Hepatocyte (in vitro differentiated cells): ENCODE measurements around the gene TMEM151A. TPM values are rescaled to one million over a fixed set of nuclear protein-coding genes. Genes with fewer than 3 reads are reported as not detected.

Experiments used
- DNase-seq: peaks from one replicate; pipeline ENCODE4 v3.0.0-alpha.2; 2016; ENCODE audit warnings: low spot score
- H2AFZ ChIP-seq: fragments of 200-600 bp; sonication (generic); 2 replicates; pipeline ENCODE4 v1.6.0; 2016; ENCODE audit warnings: antibody characterized with exemption, mild to moderate bottlenecking
- H3K27ac ChIP-seq: fragments of 200-600 bp; sonication (generic); 2 replicates; pipeline ENCODE4 v1.5.1; 2016; ENCODE audit warnings: mild to moderate bottlenecking
- H3K27me3 ChIP-seq: fragments of 200-600 bp; sonication (generic); 2 replicates; pipeline ENCODE4 v1.6.1; 2016
- H3K36me3 ChIP-seq: fragments of 200-600 bp; sonication (generic); replicated peaks from 2 replicates; pipeline ENCODE4 v1.5.1; 2016; ENCODE audit warnings: low read depth; ENCODE audit not compliant: insufficient read depth
- H3K4me1 ChIP-seq: fragments of 200-600 bp; sonication (generic); 2 replicates; pipeline ENCODE4 v1.5.1; 2016; ENCODE audit warnings: mild to moderate bottlenecking, moderate library complexity; ENCODE audit not compliant: insufficient read depth
- H3K4me2 ChIP-seq: fragments of 200-600 bp; sonication (generic); 2 replicates; pipeline ENCODE4 v1.6.0; 2016
- H3K4me3 ChIP-seq: fragments of 200-600 bp; sonication (generic); 2 replicates; pipeline ENCODE4 v1.5.1; 2016; ENCODE audit warnings: mild to moderate bottlenecking
- H3K79me2 ChIP-seq: fragments of 200-600 bp; sonication (generic); 2 replicates; pipeline ENCODE4 v1.6.0; 2017; ENCODE audit warnings: mild to moderate bottlenecking
- H3K9me2 ChIP-seq: fragments of 200-600 bp; sonication (generic); replicated peaks from 2 replicates; pipeline ENCODE4 v1.6.0; 2017; ENCODE audit warnings: mild to moderate bottlenecking; ENCODE audit not compliant: insufficient read depth
- H3K9me3 ChIP-seq: fragments of 200-600 bp; sonication (generic); 2 replicates; pipeline ENCODE4 v1.5.1; 2016; ENCODE audit warnings: low read depth, mild to moderate bottlenecking
- H4K20me1 ChIP-seq: fragments of 200-600 bp; sonication (generic); 2 replicates; pipeline ENCODE4 v1.6.0; 2016; ENCODE audit warnings: mild to moderate bottlenecking; ENCODE audit not compliant: insufficient read depth, poor library complexity, severe bottlenecking
- CTCF ChIP-seq: fragments of 200-600 bp; sonication (generic); IDR thresholded peaks from 2 replicates; pipeline ENCODE4 v1.5.1; 2016; ENCODE audit warnings: antibody characterized with exemption, mild to moderate bottlenecking; ENCODE audit not compliant: poor library complexity
- EZH2 ChIP-seq: fragments of 200-600 bp; sonication (generic); IDR thresholded peaks from 2 replicates; pipeline ENCODE4 v1.6.1; 2016; ENCODE audit warnings: antibody characterized with exemption, mild to moderate bottlenecking, borderline replicate concordance
- EZH2phosphoT487 ChIP-seq: fragments of 200-600 bp; sonication (generic); IDR thresholded peaks from one replicate; pipeline ENCODE4 v1.6.1; 2018; ENCODE audit warnings: antibody characterized with exemption, mild to moderate bottlenecking, low read depth, moderate library complexity; ENCODE audit not compliant: unreplicated experiment, severe bottlenecking
- WGBS: methylation state at CpG from one replicate; pipeline ENCODE4 v1.1.6; 2016; ENCODE audit warnings: low lambda C conversion rate; ENCODE audit errors: missing lambda C conversion rate; 5-methylcytosine and 5-hydroxymethylcytosine counted together
- polyA plus RNA-seq: library from polyadenylated mRNA; unstranded; fragments of >200 nt; fragmentation: Nextera tagmentation; extraction: Ambion mirVana; gene quantifications from 2 replicates; pipeline ENCODE4 v1.2.1, GENCODE V29; 2016
- total RNA-seq: library from RNA; depleted of rRNA; stranded (reverse); fragments of >200 nt; gene quantifications from 2 replicates; pipeline ENCODE4 v1.2.3, GENCODE V29; 2014

TMEM151A gene
- total and polyA plus RNA-seq, 2 experiments from 2014 or later, result 21.4 to 36.4 TPM

- WGBS, result 51% methylated on average over 17 of the region's 20 CpGs
- DNase-seq, result no peak
- no peaks in the 10 kb centered on the region for H3K9me3 ChIP-seq
- no peaks in the 10 kb centered on the region for H3K9me2 ChIP-seq
- peaks cover 35% of the 10 kb centered on the region for H3K79me2 ChIP-seq
- no peaks in the 10 kb centered on the region for H3K36me3 ChIP-seq
- H3K27me3 ChIP-seq, result peaks cover 21% of the 10 kb centered on the region
- no peaks in the 10 kb centered on the region for H4K20me1 ChIP-seq
- peak overlapping the region; percentile 44 for H2AFZ ChIP-seq
- H3K4me1 ChIP-seq, result peaks cover 15% of the 10 kb centered on the region
- peak overlapping the region; percentile 46 for H3K4me3 ChIP-seq
- H3K4me2 ChIP-seq, result peak overlapping the region; percentile 95
- peak overlapping the region; percentile 93 for H3K27ac ChIP-seq
- TF ChIP-seq EZH2, result no peak
- no peak for TF ChIP-seq EZH2phosphoT487
- no peak for TF ChIP-seq CTCF
Measured at GRCh38 chr11:66287889-66288670, 3.6 kb upstream of the TMEM151A start.

- Histone ChIP-seq H3K9me3 (no peaks in the 10 kb centered on the region), H3K9me2 (no peaks in the 10 kb centered on the region), H3K79me2 (peaks cover 35% of the 10 kb centered on the region), H3K27ac (peak within 1 kb of the TSS; percentile 93), H3K4me1 (peaks cover 15% of the 10 kb centered on the region), H3K27me3 (peaks cover 29% of the 10 kb centered on the region), H3K4me3 (peak within 1 kb of the TSS; percentile 46), H2AFZ (peak within 1 kb of the TSS; percentile 44), H3K4me2 (peak within 1 kb of the TSS; percentile 95), H4K20me1 (no peaks in the 10 kb centered on the region), H3K36me3 (no peaks in the 10 kb centered on the region)
- peak; percentile 99 for DNase-seq
- under 1% methylated on average over 59 of the region's 87 CpGs for WGBS
- no peak for TF ChIP-seq EZH2
- no peak for TF ChIP-seq EZH2phosphoT487
- no peak for TF ChIP-seq CTCF
Measured at GRCh38 chr11:66288671-66289547, 2.8 kb upstream of the TMEM151A start, which contains the start of gene YIF1A. Gene YIF1A, minus strand, starts transcription at chr11:66289143. Its CDS starts 158 bp downstream, at chr11:66288985.

GRCh38 chr11:66289548-66290329 is 2.0 kb upstream of the TMEM151A start:
- Histone ChIP-seq H3K27me3 (peaks cover 30% of the 10 kb centered on the region), H4K20me1 (no peaks in the 10 kb centered on the region), H3K9me2 (no peaks in the 10 kb centered on the region), H3K27ac (peak overlapping the region; percentile 89), H2AFZ (no peak overlapping the region), H3K79me2 (peaks cover 35% of the 10 kb centered on the region), H3K4me2 (peak overlapping the region; percentile 83), H3K4me1 (peaks cover 15% of the 10 kb centered on the region), H3K36me3 (no peaks in the 10 kb centered on the region), H3K4me3 (peak overlapping the region; percentile 31), H3K9me3 (no peaks in the 10 kb centered on the region)
- WGBS, result 14% methylated on average over 36 of the region's 36 CpGs
- peak; percentile 90 for DNase-seq
- TF ChIP-seq CTCF (no peak), EZH2 (no peak), EZH2phosphoT487 (no peak)
